Measurements from ENCODE around the gene SCART1.
"Not testable (repeated sequence)": the region's sequence is repeated elsewhere in the genome, so short reads cannot be mapped to it uniquely, and the experiment has no call there.

Gene SCART1

GRCh38 chr10:133453516-133454203, at the start of gene SCART1:
Gene SCART1 (plus strand): TSS chr10:133453945. CDS start chr10:133453998, 53 bp downstream.
- DNase-seq (ENCODE audit: low read depth, low spot score), result no peak

DNA sequence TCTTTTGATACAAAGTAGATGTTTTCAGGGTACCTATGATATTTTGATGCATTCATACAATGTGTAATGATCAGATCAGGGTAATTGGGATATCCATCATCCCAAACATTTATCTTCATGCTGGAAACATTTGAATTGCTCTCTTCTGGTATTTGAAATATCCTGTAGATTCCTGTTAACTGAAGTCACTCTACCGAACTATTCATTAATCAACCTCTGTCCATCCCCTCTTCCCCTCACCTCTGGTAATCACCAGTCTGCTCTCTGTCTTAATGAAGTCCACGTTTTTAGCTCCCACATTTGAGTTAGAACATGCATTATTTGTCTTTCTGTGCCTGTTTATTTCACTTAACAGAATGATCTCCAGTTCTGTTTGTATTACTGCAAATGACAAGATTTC, 48.5 kb upstream of the SCART1 start:
- no peak for DNase-seq (ENCODE audit: low read depth, low spot score)

GRCh38 chr10:133405844-133406527, 47.8 kb upstream of the SCART1 start:
- no peak for DNase-seq (ENCODE audit: low read depth, low spot score)

GRCh38 chr10:133411523-133412380, 42.0 kb upstream of the SCART1 start:
- no peak for DNase-seq (ENCODE audit: low read depth, low spot score)

DNA sequence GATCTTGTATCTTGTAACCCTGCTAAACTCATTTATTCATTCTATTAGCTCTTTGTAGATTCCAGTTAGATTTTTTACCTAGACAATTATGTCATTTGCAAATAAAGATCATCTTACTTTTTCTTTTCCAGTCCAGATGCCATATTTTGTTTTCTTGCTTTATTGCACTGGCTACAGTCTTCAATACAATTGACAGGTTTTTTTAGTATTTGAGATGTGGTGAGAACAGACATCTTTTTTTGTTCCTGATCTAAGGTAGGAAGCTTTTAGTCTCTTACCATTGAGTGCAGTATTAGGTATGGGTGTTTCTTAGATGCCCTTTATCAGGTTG, 41.4 kb upstream of the SCART1 start:
- DNase-seq (ENCODE audit: low read depth, low spot score), result no peak

- DNase-seq (ENCODE audit: low read depth, low spot score), result not testable (repeated sequence)
These were observed 39.3 kb upstream of the SCART1 start for GRCh38 chr10:133414401-133414800.

GRCh38 chr10:133415752-133416151, 38.0 kb upstream of the SCART1 start:
- no peak for DNase-seq (ENCODE audit: low read depth, low spot score)

DNA sequence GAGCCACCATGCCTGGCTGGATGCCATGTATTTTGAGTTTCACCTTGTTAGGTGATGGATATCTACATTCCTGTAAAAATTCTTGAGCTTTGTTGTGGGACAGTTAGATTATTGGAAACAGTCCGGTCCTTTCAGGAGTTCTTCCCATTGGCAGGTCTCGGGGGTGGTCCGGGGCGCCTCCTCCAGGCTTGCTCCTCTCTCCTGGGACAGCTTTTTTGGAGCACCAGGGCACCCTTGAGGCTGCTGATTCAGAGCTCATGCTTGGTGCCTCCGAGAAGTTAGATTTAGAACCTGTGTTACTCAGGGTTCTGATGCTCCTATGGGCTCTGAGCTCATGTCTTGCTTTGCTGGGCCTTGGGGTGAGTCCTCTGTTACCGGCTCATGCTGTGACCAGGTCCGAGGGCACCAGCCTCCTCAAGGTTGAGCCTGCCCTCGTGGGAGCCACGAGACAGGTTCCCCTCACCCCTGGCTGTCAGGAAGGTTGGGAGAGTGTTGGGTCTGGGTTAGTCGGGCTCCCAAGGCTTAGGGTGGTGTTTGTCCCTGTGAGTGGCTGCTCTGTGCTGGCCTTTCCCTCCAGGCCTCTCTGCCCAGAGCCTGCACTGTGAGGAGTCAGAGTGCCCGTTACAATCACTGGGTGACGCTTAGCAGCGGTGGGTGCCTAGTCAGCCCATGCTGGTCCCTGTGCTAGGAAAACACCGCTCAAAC, 35.3 kb upstream of the SCART1 start:
- DNase-seq (ENCODE audit: low read depth, low spot score), result no peak

DNA sequence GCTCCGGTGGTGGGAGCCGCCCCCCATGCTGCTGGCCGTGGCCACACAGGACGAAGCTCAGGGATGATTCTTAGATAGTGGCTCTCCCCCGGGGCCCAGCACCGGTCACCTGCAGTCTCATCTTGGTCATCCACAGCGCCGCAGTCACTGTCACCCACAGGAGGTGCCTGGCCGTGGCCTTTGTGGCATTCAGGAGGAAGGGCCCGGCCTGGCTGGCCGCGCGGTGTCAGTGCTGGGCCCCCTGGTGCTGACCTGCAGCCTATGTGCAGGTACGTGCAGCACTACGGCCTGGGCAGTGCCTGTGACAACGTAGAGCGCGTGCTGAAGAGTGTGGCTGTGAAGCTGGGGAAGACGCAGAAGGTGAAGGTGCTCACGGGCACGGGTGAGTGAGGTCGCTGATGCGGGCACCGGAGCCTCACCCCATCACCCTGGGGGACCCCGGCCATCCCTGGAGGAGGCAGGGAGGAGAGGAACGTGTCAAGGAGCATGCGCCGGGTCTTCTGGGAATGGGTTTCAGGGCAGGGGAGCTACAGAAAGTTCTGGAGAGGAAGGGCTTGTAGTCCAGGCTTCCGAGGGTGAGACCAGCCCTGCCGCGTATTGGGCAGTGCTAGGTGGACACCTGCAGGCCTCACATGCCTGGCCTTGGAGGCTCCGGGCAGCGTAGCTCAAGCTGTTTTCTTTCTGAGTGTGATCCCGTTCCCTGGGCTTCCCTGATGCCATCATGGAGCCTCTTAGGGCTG, 34.4 kb upstream of the SCART1 start:
- no peak for DNase-seq (ENCODE audit: low read depth, low spot score)

DNA sequence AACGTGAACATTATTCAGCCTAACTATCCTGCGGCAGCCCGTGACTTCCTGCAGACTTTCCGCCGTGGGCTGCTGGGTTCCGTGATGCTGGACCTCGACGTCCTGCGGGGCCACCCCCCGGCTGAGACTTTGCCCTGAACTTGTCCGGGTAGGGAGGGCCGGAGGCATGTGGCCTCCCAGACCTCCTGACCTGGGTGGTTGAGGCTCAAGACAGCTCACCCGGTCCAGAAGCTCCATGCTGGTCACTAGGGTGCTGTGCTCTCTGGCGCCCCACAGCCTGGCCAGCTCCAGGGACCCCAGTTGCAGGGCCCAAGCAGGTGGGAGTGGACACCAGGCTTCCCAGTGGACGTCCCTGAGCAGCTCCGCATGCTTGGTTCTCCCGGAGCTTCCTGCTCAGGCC, 33.7 kb upstream of the SCART1 start:
- DNase-seq (ENCODE audit: low read depth, low spot score), result no peak

- no peak for DNase-seq (ENCODE audit: low read depth, low spot score)
These were observed 33.2 kb upstream of the SCART1 start for GRCh38 chr10:133420579-133420978.

DNA sequence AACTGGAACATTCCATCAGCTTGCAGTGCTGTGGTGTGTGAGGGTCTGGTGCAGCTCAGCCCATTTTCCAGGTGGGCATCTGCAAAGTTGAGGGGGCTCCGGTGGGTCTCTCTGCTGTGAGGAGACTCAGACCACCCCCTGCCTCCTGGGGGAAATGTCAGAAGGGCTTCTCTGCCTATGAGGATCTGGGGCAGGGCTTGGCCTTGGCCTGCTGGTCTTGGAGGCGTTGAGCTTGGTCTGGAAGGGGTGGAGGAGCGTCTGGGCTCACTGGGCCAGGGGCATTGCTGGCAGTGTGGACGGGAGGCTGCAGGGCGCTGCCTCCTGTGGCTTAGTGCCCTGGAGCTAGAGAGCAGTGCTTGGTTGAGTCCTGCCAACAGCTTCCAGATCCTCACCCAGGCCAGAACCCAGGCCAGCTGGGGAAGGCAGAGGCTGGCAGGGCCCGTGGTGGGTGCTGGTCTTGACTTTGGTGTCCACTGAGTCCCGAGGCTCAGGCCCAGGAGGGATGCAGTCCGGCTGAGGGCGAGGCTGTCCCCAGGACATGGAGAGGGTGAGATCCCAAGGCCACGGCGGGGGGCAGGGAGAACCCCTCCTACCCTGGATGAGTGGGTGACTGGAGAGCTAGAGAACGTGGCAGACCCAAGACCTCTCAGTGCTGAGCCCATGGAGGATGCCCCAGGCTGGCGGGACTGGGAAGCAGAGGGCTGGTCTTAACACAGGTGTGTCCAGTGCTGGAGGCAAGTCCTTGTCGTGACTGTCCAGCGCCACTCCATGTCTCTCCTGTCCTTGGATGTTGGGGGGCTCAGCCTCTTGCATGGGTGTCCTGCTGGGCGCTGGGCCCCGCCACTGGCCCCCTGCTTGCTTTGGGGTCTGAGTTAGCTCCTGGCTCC, 32.2 kb upstream of the SCART1 start:
- DNase-seq (ENCODE audit: low read depth, low spot score), result no peak

- no peak for DNase-seq (ENCODE audit: low read depth, low spot score)
These were observed 31.4 kb upstream of the SCART1 start for GRCh38 chr10:133422223-133422806.

GRCh38 chr10:133422807-133423771, 30.7 kb upstream of the SCART1 start:
- no peak for DNase-seq (ENCODE audit: low read depth, low spot score)

GRCh38 chr10:133424102-133424501, 29.6 kb upstream of the SCART1 start:
- DNase-seq (ENCODE audit: low read depth, low spot score), result not testable (repeated sequence)

DNA sequence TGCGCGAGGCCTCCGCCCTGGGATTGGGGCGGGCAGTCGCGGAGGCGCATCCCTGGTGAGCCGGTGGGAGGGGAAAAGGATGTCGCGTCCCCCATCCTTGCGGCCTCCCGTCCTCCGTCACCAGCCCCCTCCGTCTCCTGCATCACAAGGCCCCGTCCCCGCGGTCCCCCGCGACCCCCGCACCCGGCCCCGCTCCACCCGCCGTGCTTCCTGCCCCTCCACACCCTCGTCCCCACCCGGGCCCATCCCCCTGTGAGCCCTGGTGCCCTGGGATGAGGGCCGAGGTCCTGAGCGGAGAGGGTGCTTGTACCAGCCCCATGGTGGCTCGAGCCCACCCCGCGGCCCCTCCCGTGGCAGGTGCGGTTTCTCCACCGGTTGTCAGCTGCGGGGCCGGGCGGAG, 29.1 kb upstream of the SCART1 start, which contains the start of gene SPRN:
Gene SPRN (minus strand): TSS at position 25 of the 400 bp plus-strand sequence. CDS start 944 bp downstream, outside the sequence.
- DNase-seq (ENCODE audit: low read depth, low spot score), result not testable (repeated sequence)

- DNase-seq (ENCODE audit: low read depth, low spot score), result not testable (repeated sequence)
These were observed 24.2 kb upstream of the SCART1 start for GRCh38 chr10:133429571-133429970.

DNA sequence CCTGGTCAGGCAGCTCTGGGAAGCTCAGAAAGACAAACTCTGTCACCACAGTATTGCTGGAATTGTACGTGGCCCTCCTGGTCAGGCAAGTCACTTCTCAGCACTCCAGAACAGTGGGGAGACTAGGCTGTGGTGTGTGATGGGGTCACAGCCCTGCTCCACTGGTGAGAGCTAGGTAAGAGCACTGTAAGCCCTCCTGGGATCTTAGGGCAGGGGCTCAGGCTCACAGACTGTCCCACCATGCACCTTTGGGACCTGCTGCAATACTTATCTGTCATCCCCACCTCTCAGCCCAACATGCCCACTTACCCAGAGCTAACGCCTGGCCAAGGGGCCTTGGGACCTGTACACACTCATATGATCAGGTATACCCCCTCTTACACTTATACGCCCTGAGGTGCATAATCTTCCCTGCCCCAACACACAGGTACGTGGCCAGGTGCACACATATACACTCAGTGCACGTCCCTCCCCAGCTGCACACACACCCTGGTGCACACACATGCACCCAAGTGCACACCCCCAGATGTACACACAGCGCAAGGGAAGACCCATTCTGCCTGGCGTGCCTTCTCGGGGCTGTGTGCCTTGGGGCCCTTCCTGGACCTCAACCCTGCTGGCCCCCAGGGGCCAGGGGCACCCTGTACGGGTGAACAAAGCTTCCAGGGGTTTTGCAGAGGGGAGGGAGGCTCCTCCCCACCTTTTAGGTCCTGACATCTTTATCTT, 21.7 kb upstream of the SCART1 start:
- not testable (repeated sequence) for DNase-seq (ENCODE audit: low read depth, low spot score)
